H9 (cell line): ENCODE results near the gene TBC1D25. TPM values are rescaled to one million over a fixed set of nuclear protein-coding genes. Genes with fewer than 3 reads are reported as not detected.
A peak's percentile ranks its signal among the peaks of the same experiment; 100 is the strongest.

Experiments used
- DNase-seq: peaks from one replicate; pipeline ENCODE4 v3.0.0-alpha.2; 2017
- H2AFZ ChIP-seq: one replicate; pipeline ENCODE4 v1.6.1; 2013; ENCODE audit warnings: mild to moderate bottlenecking, low read length, control low read depth, moderate library complexity
- H2AK5ac ChIP-seq: 2 replicates; pipeline ENCODE4 v1.6.1; 2013; ENCODE audit warnings: low read length, control low read depth, mixed read lengths; ENCODE audit not compliant: insufficient read length
- H2BK120ac ChIP-seq: one replicate; pipeline ENCODE4 v1.6.1; 2013; ENCODE audit warnings: low read depth, mild to moderate bottlenecking, low read length, control low read depth, inconsistent platforms; ENCODE audit not compliant: poor library complexity, severe bottlenecking
- H2BK12ac ChIP-seq: 2 replicates; pipeline ENCODE4 v1.6.1; 2013; ENCODE audit warnings: low read length, control low read depth, mixed read lengths, low read depth; ENCODE audit not compliant: insufficient read length
- H2BK15ac ChIP-seq: 2 replicates; pipeline ENCODE4 v1.6.1; 2013; ENCODE audit warnings: low read depth, low read length, control low read depth
- H2BK20ac ChIP-seq: one replicate; pipeline ENCODE4 v1.6.1; 2013; ENCODE audit warnings: low read depth, mild to moderate bottlenecking, low read length, control low read depth, inconsistent platforms; ENCODE audit not compliant: poor library complexity, severe bottlenecking
- H2BK5ac ChIP-seq: 2 replicates; pipeline ENCODE4 v1.6.1; 2013; ENCODE audit warnings: low read length, control low read depth, mixed read lengths; ENCODE audit not compliant: insufficient read length
- H3K14ac ChIP-seq: 2 replicates; pipeline ENCODE4 v1.6.1; 2013; ENCODE audit warnings: low read length, control low read depth; ENCODE audit not compliant: insufficient read depth
- H3K18ac ChIP-seq: 2 replicates; pipeline ENCODE4 v1.6.1; 2013; ENCODE audit warnings: low read depth, mild to moderate bottlenecking, mixed read lengths, low read length, control low read depth; ENCODE audit not compliant: insufficient read length
- H3K23ac ChIP-seq: 2 replicates; pipeline ENCODE4 v1.6.1; 2013; ENCODE audit warnings: low read length, control low read depth, mixed read lengths, low read depth; ENCODE audit not compliant: insufficient read length
- H3K23me2 ChIP-seq: 2 replicates; pipeline ENCODE4 v1.6.1; 2013; ENCODE audit warnings: low read depth, mild to moderate bottlenecking, mixed read lengths, low read length, control low read depth; ENCODE audit not compliant: insufficient read length, poor library complexity, severe bottlenecking
- H3K27ac ChIP-seq: 2 replicates; pipeline ENCODE4 v1.5.1; 2013; ENCODE audit warnings: low read length, control low read depth, mixed read lengths, low read depth; ENCODE audit not compliant: insufficient read length
- H3K27me3 ChIP-seq: 2 replicates; pipeline ENCODE4 v1.6.1; 2013; ENCODE audit warnings: low read length, control low read depth, inconsistent platforms; ENCODE audit not compliant: insufficient read depth
- H3K4ac ChIP-seq: 2 replicates; pipeline ENCODE4 v1.6.1; 2013; ENCODE audit warnings: low read depth, mild to moderate bottlenecking, control low read depth, inconsistent platforms, low read length, moderate library complexity
- H3K4me1 ChIP-seq: 2 replicates; pipeline ENCODE4 v1.6.1; 2013; ENCODE audit warnings: low read length, control low read depth, inconsistent platforms; ENCODE audit not compliant: insufficient read depth
- H3K4me2 ChIP-seq: 2 replicates; pipeline ENCODE4 v1.6.1; 2013; ENCODE audit warnings: low read length, control low read depth, mixed read lengths; ENCODE audit not compliant: insufficient read length, insufficient read depth
- H3K56ac ChIP-seq: 2 replicates; pipeline ENCODE4 v1.6.1; 2013; ENCODE audit warnings: low read depth, mild to moderate bottlenecking, mixed read lengths, low read length, control low read depth; ENCODE audit not compliant: insufficient read length
- H3K79me1 ChIP-seq: 2 replicates; pipeline ENCODE4 v1.6.1; 2013; ENCODE audit warnings: low read depth, mild to moderate bottlenecking, moderate library complexity, low read length, control low read depth, inconsistent platforms; ENCODE audit not compliant: insufficient read depth, poor library complexity, severe bottlenecking
- H3K79me2 ChIP-seq: 2 replicates; pipeline ENCODE4 v1.6.1; 2013; ENCODE audit warnings: low read length, control low read depth, inconsistent platforms; ENCODE audit not compliant: insufficient read depth
- H3K9ac ChIP-seq: 2 replicates; pipeline ENCODE4 v1.6.1; 2013; ENCODE audit warnings: low read length, control low read depth, mixed read lengths; ENCODE audit not compliant: insufficient read length; ENCODE audit errors: extremely low read depth
- H3K9me3 ChIP-seq: one replicate; pipeline ENCODE4 v1.6.1; 2013; ENCODE audit warnings: low read depth, low read length, inconsistent platforms; ENCODE audit not compliant: control insufficient read depth
- H3T11ph ChIP-seq: one replicate; pipeline ENCODE4 v1.6.1; 2013; ENCODE audit warnings: mild to moderate bottlenecking, low read length, control low read depth, inconsistent platforms
- H4K20me1 ChIP-seq: one replicate; pipeline ENCODE4 v1.6.1; 2013; ENCODE audit not compliant: control insufficient read depth, insufficient read length, insufficient read depth
- H4K5ac ChIP-seq: 2 replicates; pipeline ENCODE4 v1.6.1; 2013; ENCODE audit warnings: low read depth, mild to moderate bottlenecking, mixed read lengths, low read length, control low read depth; ENCODE audit not compliant: insufficient read length
- H4K8ac ChIP-seq: replicated peaks from 2 replicates; pipeline ENCODE4 v1.6.1; 2013; ENCODE audit warnings: low read length, control low read depth, mixed read lengths, low read depth; ENCODE audit not compliant: insufficient read length
- H4K91ac ChIP-seq: 2 replicates; pipeline ENCODE4 v1.6.1; 2013; ENCODE audit warnings: low read depth, mild to moderate bottlenecking, moderate library complexity, mixed read lengths, low read length, control low read depth; ENCODE audit not compliant: insufficient read length
- H3K27ac Mint-ChIP-seq, 3 experiments: 2 replicates in 2 of 3; 3 replicates in 1 of 3; pipeline ENCODE4 v1.8.0; 2020 to 2021; ENCODE audit warnings: mixed read lengths in 3 of 3, mild to moderate bottlenecking in 1 of 3, moderate library complexity in 1 of 3
- H3K27me3 Mint-ChIP-seq: 2 replicates; pipeline ENCODE4 v1.8.0; 2021; ENCODE audit warnings: low read depth, mild to moderate bottlenecking, moderate library complexity, mixed read lengths
- H3K36me3 Mint-ChIP-seq, 3 experiments: 2 replicates in 2 of 3; 3 replicates in 1 of 3; pipeline ENCODE4 v1.8.0; 2020 to 2021; ENCODE audit warnings: low read depth in 3 of 3, mixed read lengths in 3 of 3; ENCODE audit not compliant: insufficient read depth in 1 of 3
- H3K4me1 Mint-ChIP-seq, 2 experiments: 2 replicates each; pipeline ENCODE4 v1.8.0; 2020; ENCODE audit warnings: mixed read lengths in 2 of 2
- H3K4me3 Mint-ChIP-seq, 2 experiments: 2 replicates in 1 of 2; 3 replicates in 1 of 2; pipeline ENCODE4 v1.8.0; 2020 to 2021; ENCODE audit warnings: mild to moderate bottlenecking in 2 of 2, mixed read lengths in 2 of 2, moderate library complexity in 1 of 2
- H3K9me3 Mint-ChIP-seq, 2 experiments: 2 replicates in 1 of 2; 3 replicates in 1 of 2; pipeline ENCODE4 v1.8.0; 2020; ENCODE audit warnings: mild to moderate bottlenecking in 2 of 2, mixed read lengths in 2 of 2, moderate library complexity in 1 of 2
- WGBS: extraction: QIAGEN DNeasy Blood & Tissue Kit; methylation state at CpG from one replicate; pipeline ENCODE4 v1.1.7; 2013; ENCODE audit warnings: missing lambda C conversion rate, low lambda C conversion rate, mixed read lengths; ENCODE audit not compliant: insufficient read length; ENCODE audit errors: extremely low coverage; 5-methylcytosine and 5-hydroxymethylcytosine counted together
- total RNA-seq: library from RNA; stranded (reverse); gene quantifications from 2 replicates; pipeline ENCODE4 v1.2.1, GENCODE V29; 2021
- TF ChIP-seq, protein P1 (sequence below): fragments of 200-600 bp; sonication (generic); conservative IDR thresholded peaks from 3 replicates; pipeline ENCODE4 v1.8.0; 2021; ENCODE audit warnings: antibody characterized with exemption, mild to moderate bottlenecking

TBC1D25 gene
- total RNA-seq, 1 experiment from 2014 or later = 10.2 TPM

DNA sequence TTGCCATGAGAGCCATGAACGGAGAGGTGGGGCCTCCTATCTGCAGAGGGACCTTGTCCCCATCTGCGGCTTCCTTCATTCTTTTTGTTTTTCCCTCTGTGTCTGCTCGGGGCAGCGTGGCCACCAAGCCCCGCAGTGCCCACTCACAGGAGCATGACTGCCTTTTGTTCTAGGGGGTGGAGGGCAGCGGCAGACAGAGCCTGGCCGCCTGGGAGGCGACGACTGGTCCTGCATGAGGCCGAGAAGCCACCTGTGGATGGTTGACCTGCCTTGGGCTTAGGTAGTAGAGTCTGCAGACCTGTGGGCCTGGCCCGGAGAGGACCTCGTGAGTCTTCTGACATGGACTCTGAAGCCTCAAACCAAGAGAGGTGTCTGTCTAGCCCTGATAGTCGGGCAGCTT lies 36.1 kb downstream of the TBC1D25 start:
- Histone ChIP-seq H2BK120ac (no peak overlapping the region), H3K79me1 (no peaks in the 10 kb centered on the region), H3K23me2 (peaks cover 4% of the 10 kb centered on the region), H4K91ac (no peak overlapping the region), H3K4me2 (peak overlapping the region; percentile 74), H3K27me3 (no peaks in the 10 kb centered on the region), H3K27ac (no peak overlapping the region), H2BK5ac (no peak overlapping the region), H4K8ac (no peak overlapping the region), H2BK12ac (no peak overlapping the region), H3K9ac (no peak overlapping the region), H3T11ph (no peak overlapping the region), H4K5ac (no peak overlapping the region), H3K4ac (no peak overlapping the region), H2BK20ac (no peak overlapping the region), H3K23ac (no peak overlapping the region), H3K79me2 (no peaks in the 10 kb centered on the region; the same call in 1 of the 2 replicates), H4K20me1 (no peaks in the 10 kb centered on the region), H3K14ac (no peak overlapping the region), H3K4me1 (0 out of 2 replicates have a peak, but pooled peaks cover 2% of the 10 kb centered on the region), H2BK15ac (no peak overlapping the region; the same call in 1 of the 2 replicates), H2AFZ (no peak overlapping the region), H3K56ac (no peak overlapping the region), H2AK5ac (no peak overlapping the region), H3K9me3 (peaks cover 29% of the 10 kb centered on the region), H3K18ac (no peak overlapping the region)
- H3K4me1 Mint-ChIP-seq = peaks cover 0 to 11% of the 10 kb centered on the region in 2 experiments; a peak in 3 of 4 replicates
- no peak for DNase-seq
- no CpG with 5 or more reads among the region's 13 CpGs for WGBS
- TF ChIP-seq, protein P1, sequence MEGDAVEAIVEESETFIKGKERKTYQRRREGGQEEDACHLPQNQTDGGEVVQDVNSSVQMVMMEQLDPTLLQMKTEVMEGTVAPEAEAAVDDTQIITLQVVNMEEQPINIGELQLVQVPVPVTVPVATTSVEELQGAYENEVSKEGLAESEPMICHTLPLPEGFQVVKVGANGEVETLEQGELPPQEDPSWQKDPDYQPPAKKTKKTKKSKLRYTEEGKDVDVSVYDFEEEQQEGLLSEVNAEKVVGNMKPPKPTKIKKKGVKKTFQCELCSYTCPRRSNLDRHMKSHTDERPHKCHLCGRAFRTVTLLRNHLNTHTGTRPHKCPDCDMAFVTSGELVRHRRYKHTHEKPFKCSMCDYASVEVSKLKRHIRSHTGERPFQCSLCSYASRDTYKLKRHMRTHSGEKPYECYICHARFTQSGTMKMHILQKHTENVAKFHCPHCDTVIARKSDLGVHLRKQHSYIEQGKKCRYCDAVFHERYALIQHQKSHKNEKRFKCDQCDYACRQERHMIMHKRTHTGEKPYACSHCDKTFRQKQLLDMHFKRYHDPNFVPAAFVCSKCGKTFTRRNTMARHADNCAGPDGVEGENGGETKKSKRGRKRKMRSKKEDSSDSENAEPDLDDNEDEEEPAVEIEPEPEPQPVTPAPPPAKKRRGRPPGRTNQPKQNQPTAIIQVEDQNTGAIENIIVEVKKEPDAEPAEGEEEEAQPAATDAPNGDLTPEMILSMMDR = no peak
- peak overlapping the region; percentile 96 for H3K4me3 Mint-ChIP-seq
- H3K9me3 Mint-ChIP-seq = peaks cover 72 to 79% of the 10 kb centered on the region in 2 experiments
- H3K27me3 Mint-ChIP-seq = no peaks in the 10 kb centered on the region; the same call in none of the 2 replicates
- peaks cover 41 to 56% (median 52%) of the 10 kb centered on the region in 3 experiments for H3K36me3 Mint-ChIP-seq
- H3K27ac Mint-ChIP-seq = peak overlapping the region in 2 of 3 experiments; percentile 56 to 90; a peak in 4 of 7 replicates
